ENCODE measurements around the gene HTD2.
A peak's percentile ranks its signal among the peaks of the same experiment; 100 is the strongest.
"Not testable (repeated sequence)": the region's sequence is repeated elsewhere in the genome, so short reads cannot be mapped to it uniquely, and the experiment has no call there.

The HTD2 gene

DNA sequence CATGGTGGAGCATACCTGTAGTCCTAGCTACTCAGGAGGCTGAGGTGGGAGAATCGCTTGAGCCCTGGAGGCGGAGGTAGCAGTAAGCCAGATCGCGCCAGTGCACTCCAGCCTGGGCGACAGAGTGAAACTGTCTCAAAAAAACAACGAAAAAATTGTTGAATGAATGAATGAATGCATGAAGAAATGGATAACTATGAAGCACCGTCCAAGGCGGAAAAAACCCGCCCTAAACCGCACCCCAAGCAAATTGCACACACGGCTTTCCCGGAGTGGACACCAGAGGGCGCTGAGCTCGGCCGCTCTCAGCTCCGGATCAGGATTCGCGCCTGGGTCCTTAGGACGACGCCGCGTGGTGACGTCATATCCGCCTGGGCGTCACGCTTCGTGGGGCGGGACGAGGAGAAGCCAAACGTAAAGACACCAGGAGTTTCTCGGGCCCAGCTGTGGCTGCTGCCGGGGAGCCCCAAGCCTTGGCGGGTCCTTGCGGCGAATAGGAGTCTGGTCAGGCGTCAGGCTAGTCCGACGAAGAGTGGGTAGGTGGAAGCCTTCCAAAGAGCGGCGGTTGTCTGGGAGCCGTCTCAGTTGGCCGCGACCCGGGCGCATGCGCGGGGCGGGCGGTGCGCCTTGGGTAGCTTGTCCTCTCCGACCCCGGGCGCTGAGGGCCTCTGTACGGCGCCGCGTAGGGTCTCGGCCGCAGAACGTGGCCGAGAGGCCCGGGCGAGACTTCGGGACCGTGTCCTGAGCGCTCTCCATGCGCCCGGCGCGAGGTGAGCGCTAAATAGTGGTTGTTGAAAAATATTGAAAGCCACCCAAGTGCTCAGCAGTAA, at the start of gene HTD2, which contains the start of gene RPP14:
TSS of gene HTD2 (plus strand) at position 639 of the 830 bp plus-strand sequence. CDS start 11,094 bp downstream, outside the sequence.
TSS of gene RPP14 (plus strand) at position 364 of the 830 bp plus-strand sequence. CDS start 4,085 bp downstream, outside the sequence.
- peak; percentile 83 for DNase-seq

DNA sequence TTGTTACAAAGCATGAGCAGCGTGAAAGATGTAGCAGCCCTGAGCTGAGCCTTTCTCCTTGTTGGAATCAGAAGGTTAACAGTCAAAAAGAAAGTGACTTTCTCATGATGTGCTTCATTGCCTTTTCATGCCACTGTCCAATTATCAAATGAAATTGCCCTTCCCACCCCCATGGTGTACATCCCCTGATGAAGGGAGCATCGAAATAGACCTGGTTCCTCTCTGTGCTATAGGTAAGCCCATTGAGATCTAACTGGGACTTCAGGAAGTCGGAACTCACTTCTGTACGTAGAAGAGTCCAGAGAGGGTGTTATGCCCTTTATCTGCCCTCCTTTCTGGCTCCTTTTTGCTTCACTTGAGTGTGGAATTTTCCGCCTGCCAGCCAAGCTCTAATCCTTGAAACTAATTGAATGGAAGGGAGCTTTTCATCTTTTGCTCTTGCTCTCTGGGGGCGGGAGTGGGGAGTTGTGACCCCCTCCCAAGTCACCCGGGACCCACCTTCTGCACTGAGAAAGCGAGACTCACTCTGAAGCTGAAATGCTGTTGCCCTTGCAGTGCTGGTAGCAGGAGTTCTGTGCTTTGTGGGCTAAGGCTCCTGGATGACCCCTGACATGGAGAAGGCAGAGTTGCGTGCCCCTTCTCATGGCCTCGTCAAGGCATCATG, 47.8 kb upstream of the HTD2 start:
- no peak for DNase-seq

DNA sequence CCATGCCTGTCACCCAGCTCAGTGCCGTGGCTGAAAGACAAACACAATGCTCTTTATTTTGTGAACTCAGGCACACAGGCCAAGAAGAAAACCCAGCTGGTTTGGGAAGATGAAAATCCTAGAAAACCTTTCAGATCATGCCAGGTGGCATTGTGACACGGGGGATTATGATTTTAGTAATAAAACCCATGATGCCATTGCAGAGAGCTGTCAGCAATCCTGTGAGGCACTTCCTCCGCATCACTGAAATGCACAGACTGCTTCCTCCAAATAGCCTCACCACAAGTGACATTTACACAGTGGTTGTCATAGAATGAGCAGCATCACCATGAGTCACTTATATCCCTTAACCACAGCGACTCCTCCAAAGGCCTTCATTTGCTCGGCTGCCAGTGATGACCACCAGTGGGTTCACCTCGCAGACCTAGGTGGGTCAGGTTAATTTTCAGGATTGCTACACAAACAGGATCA, 46.0 kb upstream of the HTD2 start:
- DNase-seq, result no peak

DNA sequence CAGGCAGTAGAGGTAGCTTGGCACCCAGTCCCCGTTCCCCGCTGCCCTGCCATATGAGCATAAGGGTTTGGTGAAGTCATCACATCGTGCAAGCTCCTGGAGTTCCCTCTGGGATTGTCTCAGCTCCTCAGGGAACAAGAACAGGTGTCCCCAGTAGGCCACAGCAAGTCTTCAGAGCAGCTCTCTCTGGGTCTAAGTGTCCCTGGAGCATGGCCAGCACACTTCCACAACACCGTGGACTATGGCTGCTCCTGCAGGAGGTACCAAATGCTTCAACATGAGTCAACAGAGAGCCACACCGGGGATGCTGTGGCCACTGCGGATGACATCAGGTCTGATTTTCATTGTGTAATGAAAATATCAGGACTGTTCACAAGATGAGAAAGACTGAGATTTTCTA, 45.6 kb upstream of the HTD2 start:
- DNase-seq, result no peak

DNA sequence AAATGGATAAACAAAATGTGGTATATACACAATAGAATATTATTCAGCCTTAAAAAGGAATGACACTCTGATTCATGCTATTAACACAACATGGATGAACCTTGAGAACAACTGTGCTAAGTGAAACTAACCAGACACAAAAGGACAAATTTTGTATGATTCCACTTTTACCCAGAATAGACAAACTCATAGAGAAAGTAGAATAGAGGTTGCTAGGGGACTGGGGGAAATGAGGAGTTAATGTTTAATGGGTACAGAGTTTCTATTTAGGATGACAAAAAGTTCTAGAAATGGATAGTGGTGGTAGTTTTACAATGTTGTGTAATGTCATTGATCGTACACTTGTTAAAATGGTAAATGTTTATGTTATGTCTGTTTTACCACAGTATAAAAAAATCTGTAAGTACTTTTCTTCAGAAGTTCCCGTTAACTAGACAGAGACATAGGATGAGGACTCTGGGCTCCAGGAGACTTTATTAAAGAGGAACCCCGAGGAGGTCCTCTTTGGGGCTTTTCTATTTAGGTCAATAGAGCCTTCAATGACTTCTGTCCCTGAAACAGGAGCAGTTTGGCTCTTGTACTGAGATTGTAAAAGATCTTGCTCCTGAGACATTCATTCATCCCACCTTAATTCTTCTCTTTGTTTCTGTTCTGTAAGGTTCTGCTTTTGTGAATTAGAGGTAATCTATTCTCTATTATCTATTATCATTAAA, 44.2 kb upstream of the HTD2 start:
- DNase-seq, result no peak

DNA sequence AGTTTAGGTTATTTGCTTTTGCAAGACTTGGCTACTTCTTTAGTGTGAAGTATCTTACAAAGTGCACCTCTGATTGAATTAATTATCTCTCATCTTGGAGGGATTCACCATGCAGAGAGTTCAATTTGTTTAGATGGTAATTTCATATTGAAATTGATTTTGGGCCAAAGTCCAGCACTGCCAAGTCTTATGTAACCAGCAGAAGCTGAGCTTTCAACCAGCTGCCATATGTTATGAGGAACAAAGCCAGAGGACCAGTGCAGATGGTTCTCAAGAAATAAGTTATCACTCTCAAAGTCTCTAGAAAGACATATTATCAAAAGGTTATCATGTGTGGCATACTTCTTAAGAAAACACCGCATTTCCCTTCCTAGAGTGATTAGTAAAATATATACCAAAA, 39.7 kb upstream of the HTD2 start:
- no peak for DNase-seq

DNA sequence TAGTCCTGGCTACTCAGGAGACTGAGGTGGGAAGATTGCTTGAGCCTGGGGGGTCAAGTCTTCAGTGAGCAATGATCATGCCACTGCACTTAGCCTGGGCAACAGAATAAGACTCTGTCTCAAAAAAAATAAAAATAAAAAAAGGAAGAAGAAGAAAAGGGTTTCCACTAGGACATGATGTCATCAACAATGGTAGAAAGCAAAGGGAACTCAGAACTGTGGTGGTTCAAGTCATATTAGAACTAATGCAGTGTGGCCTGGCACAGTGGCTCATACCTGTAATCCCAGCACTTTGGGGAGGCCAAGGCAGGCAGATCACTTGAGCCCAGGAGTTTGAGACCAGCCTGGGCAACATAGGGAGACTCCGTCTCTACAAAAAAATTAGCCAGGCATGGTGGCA, 38.8 kb upstream of the HTD2 start:
- DNase-seq, result not testable (repeated sequence)

DNA sequence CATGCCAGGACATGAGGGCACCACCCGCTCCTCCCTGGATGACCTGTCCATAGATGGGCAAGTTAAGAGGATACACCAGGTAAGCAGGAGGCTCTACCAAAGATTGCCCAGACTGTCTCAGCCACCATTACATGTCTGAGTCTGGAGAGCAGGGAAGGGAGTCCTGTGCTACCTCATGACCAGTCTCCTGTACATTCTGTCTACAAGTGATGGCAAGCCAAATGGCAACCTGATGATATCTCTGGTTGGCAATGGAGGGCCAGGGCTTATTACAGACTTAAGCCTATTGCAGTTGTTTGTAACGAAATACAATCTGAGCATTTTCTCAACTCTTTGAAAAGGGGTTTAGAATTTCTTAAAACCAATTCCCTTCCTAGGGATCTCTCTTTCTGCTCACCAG, 37.0 kb upstream of the HTD2 start:
- DNase-seq, result no peak

DNA sequence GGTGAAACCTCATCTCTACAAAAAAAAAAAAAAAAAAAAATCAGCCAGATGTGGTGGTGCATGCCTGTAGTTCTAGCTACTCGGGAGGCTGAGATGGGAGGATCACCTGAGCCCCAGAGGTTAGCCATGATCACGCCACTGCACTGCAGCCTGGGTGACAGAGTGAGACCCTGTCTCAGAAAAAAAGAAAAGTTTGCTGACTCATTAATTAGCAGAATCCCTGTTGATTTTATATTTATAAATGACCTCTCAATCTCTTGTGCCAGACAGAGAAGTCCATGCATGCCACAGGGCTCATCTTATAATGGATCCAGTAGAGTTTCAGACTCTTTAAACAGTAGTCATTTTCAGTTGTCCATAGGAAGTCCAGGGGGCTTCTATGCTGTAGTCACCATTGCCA, 35.8 kb upstream of the HTD2 start:
- DNase-seq, result no peak

DNA sequence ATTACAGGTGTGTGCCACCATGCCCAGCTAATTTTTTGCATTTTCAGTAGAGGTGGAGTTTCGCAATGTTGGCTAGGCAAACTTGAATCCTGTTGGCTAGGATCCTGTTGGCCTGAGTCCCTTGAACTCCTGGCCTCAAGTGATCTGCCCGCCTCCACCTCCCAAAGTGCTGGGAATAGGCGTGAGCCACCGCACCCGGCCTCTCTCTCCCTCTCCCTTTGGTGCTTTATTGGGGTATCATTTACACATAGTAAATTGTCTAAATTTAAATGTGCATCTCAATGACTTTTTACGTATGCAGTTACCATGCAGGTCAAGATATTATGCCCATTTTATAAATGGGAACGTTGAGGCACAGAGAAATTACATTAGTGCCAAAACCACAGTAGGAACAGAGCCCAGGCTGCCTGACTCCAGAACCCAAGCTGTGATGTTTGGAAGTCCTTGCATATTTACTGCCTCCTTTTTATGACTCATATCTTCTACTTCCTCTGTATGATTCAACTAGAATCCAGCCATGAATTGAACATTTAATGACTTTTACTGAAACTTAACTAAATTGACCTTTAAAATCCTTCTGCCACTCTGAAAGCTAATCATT, 34.3 kb upstream of the HTD2 start:
- DNase-seq, result no peak

DNA sequence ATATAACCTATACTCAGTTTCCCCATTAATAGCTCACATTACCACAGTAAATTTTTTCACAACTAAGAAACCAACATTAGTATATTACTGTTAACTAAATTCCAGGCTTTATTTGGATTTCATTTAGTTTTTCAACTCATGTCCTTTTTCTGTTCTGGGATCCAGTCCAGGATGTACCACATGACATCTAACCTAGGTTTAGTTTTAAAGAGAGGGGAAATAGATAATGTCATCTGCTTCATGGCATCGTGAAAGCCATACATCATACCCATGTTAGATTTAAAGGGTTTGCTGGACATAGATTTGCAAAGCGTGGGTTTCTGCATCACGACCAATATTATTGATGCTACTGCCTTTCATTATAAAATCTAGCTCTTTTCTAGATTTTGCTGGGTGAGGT, 33.4 kb upstream of the HTD2 start:
- DNase-seq, result no peak

DNA sequence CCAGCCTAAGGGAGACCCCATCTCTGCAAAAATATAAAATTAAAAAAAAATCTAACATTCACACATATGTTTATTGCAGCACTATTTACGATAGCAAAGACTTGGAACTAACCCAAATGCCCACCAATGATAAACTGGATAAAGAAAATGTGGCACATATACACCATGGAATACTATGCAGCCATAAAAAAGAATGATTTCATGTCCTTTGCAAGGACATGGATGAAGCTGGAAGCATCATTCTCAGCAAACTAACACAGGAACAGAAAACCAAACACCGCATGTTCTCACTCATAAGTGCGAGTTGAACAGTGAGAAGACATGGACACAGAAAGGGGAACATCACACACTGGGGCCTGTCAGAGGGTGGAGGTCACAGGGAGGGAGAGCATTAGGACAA, 33.0 kb upstream of the HTD2 start:
- not testable (repeated sequence) for DNase-seq

DNA sequence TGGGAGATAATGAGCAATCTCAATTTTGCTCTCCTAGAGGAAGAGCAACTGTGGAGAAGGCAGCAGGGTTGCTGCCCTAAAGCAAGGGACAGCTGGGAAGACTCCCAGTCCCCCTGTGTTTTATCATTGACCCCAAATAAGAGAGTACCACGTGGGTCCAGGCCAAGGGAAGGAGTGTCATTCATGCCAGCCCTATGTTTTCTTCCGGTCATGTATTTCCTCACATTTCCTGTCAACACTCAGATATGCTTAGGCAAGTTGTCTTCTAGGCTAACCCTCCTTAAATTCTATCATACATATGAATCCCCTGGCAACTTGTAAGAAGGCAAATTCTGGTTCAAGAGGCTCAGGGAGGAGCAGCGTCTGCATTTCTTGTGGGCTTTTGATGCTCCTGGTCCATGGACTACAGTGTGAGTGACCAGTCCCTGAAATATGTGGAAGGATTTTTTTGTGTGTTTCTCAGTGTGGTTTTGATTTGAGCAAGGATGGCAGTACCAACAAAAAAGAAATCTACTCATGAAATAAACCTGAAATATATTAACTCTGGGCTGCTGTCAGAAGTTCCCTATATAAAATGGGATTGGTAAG, 32.2 kb upstream of the HTD2 start:
- DNase-seq, result no peak

DNA sequence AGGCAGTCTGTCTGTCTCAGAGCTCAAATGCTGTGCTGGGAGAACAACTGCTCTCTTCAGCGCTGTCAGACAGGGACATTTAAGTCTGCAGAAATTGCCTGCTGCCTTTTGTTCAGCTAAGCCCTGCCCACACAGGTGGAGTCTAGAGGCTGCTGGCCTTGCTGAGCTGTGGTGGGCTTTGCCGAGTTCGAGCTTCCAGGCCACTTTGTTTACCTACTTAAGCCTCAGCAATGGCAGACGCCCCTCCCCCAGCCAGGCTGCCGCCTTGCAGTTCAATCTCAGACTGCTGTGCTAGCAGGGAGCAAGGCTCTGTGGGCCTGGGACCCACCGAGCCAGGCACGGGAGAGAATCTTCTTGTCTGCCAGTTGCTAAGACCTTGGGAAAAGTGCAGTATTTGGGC, 25.3 kb upstream of the HTD2 start:
- DNase-seq, result no peak

DNA sequence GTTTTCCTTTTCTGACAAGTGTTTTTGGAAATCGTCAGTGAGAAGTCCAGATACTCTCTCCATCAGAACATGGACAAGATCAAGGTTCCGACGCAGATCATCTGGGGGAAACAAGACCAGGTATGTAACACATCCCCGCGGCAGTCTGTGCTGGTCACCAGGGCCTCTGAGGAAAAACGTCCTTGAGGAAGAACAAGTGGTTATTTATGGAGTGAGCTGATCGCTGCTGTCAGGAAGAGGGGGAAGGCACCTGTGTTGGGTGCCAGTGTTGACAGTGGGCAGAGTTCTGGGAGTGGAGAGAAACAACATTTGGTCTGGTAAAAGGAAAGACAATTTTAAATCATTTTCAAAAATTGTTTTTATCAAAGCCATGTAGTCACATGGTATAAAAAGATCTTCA, 21.0 kb upstream of the HTD2 start:
- no peak for DNase-seq

DNA sequence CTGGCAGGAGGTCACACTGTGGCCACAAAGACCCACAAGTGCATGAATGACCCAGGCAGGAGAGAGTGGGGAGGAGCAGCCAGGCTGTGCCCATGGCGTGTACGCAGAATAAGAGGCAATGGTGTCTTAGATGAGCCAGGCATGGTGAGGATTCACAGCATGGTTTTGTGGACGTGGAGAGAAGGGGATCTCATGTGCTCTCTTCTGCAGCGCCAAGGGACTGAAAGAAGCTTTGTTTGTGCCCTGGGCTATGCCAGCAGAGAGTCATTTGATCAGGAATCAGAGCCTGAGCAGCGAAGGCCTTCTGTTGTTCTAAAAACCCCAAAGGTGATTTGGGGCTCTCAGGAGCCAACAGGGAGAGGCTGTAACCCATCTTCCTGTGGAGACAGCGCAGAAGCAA, 19.0 kb upstream of the HTD2 start:
- no peak for DNase-seq

DNA sequence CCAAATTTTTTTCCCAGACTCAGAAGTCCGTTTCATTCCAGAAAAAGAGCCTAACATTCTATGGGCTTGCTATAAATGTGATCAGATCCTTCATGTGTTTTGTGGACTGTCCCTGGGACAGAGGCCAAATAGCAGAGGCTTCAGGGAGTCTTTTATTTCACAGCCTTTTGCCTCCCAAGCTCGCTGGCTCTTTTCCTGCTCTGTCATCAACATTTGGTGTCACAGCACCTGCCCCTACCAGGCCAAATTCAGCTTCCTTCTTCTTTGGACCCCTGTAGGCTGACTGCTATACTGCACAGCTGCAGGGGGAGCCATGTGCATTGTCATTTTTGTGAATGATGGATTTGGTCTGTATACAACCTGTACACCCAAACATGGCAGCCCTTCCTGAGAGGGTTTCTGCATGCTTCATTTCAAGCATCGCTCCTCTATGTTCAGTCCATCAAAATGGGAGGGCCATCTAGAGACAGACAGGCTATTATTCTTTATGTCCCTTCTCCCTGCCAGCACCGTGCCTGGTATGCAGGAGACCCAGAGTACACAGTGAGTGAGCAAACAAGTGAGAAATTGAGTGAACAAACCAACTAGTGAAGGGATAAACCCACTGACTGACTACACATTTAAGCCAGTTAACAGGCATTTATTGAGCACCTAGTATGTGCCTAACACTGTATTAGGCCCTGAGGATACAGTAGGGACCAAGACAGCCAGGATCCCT, 18.1 kb upstream of the HTD2 start:
- DNase-seq, result no peak

DNA sequence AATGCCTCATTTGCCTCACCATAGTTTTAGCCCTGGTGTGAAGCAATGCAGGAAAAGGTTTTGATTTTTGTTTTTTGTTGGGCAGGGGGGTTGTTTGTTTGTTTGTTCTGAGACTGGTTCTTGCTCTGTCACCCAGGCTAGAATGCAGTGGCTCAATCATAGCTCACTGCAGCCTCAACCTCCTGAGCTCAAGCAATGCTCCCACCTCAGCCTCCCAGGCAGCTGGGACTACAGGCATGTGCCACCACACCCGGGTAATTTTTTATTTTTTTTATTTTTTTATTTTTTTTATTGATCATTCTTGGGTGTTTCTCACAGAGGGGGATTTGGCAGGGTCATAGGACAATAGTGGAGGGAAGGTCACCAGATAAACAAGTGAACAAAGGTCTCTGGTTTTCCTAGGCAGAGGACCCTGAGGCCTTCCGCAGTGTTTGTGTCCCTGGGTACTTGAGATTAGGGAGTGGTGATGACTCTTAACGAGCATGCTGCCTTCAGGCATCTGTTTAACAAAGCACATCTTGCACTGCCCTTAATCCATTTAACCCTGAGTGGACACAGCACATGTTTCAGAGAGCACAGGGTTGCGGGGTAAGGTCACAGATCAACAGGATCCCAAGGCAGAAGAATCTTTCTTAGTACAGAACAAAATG, 17.2 kb upstream of the HTD2 start:
- not testable (repeated sequence) for DNase-seq

DNA sequence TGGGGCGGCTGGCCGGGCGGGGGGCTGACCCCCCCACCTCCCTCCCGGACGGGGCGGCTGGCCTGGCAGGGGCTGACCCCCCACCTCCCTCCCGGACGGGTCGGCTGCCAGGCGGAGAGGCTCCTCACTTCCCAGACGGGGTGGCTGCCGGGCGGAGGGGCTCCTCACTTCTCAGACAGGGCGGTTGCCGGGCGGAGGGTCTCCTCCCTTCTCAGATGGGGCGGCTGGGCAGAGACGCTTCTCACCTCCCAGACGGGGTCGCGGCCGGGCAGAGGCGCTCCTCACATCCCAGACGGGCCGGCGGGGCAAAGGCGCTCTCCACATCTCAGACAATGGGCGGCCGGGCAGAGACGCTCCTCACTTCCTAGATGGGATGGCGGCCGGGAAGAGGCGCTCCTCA, 15.9 kb upstream of the HTD2 start:
- DNase-seq, result not testable (repeated sequence)

DNA sequence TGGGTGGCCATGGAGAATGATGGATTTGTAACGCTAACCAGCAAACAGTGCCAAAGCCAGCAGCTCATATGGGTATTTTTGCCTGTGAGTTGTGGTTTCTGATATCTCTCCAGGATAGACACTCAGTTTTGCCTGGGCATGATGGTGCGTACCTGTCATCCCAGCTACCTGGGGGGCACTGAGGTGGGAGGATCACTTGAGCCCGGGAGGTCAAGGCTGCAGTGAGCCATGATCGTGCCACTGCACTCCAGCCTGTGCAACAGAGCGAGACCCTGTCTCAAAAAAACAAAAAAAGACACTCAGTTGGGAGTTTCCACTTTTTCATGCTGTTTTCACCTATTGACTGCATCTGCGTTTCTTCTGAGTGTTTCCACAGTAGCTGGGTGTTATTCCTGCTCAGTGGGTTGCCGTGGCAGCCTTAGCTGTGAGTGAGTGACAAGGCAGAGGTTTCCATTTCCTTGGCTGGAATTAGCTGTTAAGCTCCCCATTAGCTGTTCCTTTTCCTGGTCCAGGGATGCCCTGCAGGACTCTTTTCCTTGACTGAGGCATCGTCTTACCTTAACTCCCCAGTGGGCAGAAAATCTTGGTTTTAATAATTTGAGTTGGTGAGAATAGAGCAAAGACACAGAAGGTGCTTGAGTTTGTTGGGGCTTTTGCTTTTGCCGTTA, 14.5 kb upstream of the HTD2 start:
- DNase-seq, result no peak

DNA sequence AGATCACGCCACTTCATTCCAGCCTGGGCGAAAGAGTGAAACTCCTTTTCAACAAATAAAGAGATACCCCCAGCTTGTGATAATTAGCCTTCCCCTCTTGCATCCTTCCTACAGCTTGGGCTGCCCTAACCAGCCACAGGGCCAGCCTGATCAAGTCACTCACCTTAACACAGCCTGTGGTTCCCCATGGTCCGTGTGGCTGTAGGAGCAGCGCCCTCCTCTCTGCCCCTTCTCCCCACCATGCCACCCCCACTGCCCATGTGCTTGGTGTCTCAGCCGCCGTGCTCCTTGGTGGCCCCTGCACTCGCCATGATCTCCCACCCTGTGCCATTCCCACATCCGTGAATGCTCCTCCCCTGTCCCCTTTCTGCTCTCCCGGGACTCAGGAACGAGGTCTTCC, 13.5 kb upstream of the HTD2 start:
- no peak for DNase-seq
